ENCODE data around the gene DIDO1.

DIDO1 gene

DNA sequence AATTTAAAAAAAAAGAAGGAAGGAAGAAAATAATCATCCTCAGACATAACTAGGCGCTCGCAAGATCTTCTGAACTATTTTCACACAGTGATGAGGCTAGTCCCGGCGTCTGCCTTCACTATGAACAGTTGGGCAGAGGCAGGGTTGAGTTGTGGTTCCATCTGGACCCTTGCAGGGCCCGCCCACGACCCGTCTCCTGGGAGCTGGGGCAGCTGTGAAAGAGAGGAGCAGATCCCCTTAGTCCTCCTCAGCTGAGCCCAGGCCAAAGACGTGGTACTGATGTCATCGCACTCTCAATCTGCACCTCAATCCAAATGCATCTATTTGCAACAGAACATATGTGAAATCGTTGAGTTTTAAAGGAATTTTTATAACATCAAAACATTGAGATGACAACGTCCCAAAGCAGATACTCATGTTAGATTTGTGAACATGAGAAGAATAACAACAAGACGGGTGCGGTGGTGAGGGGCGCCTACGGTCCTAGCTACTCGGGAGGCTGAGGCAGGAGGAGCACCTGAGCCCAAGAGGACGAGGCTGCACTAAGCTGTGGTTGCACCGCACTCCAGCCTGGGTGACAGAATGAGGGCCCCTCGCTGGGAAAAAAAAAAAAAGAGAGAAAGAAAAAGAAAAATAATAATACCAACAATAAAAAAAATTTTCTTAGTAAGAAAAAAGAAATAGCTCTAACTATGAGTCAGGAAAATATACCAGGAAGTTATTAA, 80.0 kb downstream of the DIDO1 start:
- DNase-seq: no peak

DNA sequence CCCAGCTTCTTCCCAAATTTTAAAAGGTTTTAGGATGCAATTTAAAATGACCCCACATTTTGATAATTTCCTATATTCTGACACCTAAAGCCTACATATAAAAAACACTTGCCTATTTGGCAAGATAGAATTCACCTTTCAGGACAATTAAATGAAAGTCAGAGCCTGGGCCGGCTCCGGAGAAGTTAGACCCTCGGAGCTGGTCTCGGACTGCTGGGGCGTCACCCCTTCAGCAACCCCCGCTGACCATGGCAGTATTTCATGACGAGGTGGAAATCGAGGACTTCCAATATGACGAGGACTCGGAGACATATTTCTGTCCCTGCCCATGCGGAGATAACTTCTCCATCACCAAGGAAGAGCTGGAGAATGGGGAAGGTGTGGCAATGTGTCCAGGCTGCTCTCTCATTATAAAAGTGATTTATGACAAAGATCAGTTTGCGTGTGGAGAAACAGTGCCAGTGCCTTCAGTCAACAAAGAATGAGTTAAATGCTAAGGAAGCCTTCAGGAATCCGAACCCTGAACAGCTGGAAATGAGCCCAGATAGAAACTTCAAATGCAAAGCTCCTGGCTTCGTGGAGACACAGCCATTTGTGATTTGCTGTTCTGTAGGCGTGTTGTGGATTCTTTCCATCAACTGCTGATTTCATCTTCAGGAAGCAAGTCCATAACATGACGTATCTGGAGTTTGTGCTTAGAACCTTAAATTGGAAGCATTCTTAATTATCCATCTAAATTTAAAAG, 80.7 kb downstream of the DIDO1 start:
- no peak for DNase-seq

DNA sequence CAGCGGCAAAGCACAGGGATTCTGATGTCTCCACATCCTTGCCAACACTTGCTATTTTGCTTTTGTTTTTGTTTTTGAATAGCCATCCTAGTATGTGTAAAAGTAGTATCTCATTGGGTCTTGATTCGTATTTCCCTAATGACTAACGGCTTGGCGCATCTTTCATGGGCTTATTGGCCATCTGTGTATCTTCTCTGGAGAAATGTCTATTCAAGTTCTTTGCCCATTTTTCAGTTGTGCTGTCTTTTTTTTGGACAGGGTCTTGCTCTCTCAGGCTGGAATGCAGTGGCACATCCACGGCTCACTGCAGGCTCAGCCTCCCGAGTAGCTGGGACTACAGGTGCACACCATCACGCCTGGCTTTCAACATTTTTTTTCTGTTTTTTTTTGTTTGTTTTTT, 82.1 kb downstream of the DIDO1 start:
- DNase-seq: no peak

DNA sequence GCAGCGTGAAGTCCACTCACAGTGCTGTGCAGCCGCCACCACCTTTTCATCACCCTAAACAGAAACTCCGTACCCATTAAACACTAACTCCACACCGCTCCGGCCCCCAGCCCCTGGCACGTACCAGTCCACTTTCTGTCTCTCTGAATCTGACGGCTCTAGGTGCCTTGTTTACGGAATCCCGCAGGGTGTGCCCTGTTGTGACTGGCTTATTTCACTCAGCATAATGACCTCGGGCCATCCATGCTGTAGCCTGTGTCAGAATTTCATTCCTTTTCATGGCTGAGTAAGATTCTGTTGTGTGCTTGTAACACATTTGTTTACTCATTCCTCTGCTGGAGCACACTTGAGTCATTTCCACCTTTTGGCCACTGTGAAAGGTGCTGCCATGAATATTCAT, 82.6 kb downstream of the DIDO1 start:
- DNase-seq: no peak

DNA sequence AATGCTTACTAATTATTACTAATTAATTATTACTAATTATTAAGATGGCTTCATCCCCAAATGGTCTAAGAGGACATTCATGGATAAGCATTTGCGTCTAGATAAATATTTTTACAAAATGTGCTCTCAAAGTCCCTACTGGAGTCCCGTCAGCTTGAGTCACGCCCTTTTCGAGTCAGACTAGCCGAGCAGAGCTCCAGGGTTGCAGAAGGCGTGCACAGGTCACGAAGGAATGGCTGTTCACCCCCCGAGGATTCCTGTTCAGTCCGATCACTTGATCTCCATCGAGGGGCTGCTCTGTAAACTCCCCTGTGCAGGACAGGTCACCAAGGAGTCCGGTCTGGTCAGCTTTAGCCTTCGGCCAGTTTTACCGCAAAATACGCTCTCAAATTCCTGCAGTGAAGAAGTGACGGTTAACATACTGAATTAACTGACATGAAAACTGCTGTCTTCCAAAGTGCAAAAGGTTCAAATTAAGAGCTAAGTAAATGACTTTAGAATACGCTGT, 84.5 kb downstream of the DIDO1 start:
- no peak for DNase-seq

- DNase-seq: no peak
Observed at GRCh38 chr20:62840244-62841197, 85.8 kb downstream of the DIDO1 start.

DNA sequence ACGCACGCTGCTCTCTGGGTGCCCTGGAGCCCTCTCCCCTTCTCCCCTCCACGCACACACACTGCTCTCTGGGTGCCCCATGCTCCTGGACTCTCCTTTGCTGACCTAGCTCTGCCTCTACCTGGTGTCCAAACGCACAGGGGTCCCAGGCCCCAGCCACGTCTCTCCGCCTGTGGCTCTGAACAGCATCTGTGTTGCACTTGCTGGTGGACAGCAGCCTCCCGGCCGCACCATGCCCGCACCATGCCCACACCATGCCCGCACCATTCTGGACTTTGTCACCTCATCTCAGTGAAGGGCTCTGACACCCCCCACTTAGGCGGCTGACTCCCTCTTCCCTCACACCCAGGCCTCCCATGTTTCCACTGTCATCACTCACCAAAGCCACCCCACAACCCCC, 86.5 kb downstream of the DIDO1 start:
- no peak for DNase-seq

GRCh38 chr20:62839261-62839660, 87.0 kb downstream of the DIDO1 start:
- DNase-seq: no peak

DNA sequence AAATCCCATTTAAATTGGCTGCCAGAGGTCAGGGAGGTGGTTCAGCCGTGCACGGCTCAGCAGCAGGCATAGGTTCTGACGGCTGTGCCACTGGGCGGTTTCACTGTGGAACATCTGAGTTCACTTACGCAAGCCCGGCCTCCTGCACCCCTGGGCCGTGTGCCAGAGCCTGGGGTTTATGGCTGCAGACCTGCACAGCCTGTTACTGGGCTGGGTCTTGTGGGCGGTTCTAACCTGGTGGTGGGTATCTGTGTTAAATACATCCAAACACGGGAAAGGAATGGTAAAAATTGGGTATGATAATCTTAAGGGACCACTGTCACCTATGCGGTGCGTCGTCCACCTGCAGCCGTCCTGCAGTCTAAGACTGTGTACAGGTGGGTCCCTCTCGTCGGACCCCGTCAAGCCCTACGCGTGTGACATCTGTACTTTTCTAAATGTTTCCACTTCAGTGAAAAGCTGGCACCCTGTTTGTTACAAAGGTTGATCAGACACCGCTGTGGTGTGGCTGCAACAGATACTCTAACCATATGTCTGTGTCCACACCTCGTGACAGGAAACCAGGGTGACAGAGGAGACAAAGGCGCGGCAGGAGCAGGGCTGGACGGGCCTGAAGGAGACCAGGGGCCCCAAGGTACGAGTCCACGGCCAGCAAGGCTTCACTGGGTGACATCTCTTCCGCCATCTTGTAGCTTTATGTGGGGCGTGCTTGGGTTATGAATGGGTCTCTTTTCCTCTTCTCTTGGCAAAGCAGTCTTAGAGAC, 88.0 kb downstream of the DIDO1 start:
- DNase-seq: no peak

DNA sequence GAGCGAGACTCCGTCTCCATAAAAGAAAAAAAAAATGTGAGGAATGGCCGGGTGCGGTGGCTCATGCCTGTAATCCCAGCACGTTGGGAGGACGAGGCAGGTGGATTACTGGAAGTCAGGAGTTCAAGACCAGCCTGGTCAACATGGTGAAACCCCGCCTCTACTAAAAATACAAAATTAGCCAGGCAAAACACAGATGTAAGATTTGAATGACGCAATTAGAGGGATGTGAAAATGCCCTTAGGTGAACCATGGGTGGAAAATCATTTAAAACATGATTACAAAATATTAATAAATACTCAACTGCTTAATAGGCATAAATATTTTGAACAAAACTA, 88.5 kb downstream of the DIDO1 start:
- DNase-seq: no peak

- no peak for DNase-seq
Observed at GRCh38 chr20:62836967-62837490, 89.3 kb downstream of the DIDO1 start.

DNA sequence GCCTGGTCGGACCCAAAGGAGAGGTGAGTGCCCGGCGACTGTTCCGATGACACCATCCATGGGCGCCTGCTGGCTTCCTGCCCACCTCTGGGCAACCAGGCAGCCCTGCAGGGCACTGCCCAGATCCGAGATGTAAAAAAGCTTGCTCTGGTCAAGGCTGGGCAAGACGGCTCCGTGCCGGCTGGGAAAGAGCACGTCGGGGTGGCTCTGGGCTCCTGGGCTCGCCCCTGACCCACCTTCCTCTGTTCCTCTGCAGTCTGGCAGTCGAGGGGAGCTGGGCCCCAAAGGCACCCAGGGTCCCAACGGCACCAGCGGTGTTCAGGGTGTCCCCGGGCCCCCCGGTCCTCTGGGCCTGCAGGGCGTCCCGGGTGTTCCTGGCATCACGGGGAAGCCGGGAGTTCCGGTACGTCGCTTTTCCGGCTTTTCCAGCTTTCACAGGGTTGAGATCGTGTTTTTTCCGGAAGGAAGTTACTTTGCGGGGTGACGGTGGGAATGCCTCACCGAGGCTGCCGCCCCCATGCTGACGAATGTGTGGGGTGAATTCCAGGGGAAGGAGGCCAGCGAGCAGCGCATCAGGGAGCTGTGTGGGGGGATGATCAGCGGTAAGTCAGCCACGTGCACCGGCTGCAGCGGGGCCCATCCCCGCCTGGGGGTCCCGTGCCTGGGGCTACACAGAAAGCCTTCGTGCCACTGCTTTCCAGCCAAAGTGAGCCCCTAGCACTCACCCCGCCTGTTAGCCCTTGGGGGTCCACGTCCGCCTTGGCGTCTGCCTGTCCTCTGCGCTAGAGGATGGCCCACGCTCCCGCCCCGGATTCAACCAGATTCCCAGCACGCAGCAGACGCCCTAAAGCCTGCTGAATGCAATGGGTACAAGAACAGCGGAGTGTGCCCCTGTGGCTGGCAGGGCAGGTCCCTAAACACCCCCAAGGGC, 90.1 kb downstream of the DIDO1 start:
- DNase-seq: no peak

DNA sequence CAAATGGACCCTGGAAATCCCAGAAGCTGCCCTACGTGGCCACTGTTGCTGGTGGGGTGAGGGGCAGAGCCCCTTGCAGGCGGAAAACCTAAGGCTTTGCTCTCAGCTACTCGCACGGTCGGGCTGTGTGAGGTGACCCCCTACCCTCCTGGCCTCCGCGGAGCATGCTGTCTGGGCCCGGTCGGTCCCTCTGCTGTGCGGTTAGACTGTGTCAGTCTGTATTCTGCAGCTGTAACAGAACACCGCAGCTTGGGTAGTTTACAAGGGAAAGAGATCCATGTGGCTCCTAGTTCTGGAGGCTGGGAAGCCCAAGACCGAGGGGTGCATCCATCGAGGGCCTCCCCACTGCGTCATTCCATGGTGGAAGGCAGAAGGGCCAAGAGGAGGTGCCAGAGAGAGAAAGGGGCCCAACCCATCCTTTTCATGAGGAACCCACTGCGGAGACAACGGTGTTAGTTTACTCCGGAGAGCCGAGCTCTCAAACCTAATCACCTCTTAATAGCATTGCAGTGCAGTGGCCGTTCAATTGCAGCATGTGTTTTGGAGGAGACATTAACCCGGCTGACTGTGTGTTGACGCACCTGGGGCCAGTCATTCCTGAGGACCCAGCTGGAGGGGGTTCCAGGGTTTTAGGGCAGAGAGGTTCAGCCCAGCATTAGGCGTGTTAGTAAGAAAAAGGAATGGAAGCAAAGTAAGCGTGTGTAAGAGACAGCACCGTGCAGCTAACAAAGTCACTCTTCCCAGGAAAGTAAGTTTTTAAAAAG, 91.2 kb downstream of the DIDO1 start:
- no peak for DNase-seq

GRCh38 chr20:62832951-62833391, 93.3 kb downstream of the DIDO1 start:
- no peak for DNase-seq

GRCh38 chr20:62832212-62832922, 93.9 kb downstream of the DIDO1 start:
- no peak for DNase-seq

DNA sequence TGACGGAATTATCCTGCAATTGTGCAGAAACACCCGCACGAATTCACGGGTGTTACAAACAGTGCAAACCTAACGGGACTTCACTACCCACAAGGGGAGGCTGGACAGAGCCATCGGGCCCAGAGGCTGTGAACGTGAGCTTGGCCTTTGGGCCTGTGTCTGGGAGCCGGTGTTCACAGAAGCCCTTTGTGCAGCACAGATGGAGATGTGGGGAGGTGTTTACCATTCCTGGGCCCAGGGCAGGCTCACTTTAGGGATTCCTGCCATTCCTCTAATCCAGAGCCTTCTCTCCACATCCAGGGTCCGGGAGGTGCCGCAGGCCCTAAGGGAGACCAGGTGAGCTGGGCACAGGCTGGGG, 94.5 kb downstream of the DIDO1 start:
- DNase-seq: no peak

GRCh38 chr20:62831361-62831788, 94.9 kb downstream of the DIDO1 start:
- DNase-seq: no peak

DNA sequence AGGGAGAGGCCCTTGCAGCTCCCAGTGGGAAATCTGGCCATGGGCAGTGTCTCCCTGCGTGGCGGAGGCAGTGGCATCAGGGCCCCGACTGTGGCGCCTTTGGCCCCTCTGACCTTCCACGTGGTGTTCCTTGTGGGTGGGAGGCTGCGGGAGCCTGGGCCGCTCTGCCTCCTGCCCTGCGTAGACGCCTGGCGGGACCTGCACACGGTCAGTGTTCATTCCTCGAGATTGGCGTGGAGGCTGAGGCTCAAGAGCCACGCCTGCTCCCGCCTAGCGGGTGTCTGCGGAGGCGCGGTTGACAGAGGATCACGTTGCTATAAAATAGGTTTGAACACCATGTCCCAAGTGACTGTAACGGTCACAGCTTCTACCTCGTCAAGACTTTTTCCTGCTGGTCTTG, 95.5 kb downstream of the DIDO1 start:
- DNase-seq: no peak

DNA sequence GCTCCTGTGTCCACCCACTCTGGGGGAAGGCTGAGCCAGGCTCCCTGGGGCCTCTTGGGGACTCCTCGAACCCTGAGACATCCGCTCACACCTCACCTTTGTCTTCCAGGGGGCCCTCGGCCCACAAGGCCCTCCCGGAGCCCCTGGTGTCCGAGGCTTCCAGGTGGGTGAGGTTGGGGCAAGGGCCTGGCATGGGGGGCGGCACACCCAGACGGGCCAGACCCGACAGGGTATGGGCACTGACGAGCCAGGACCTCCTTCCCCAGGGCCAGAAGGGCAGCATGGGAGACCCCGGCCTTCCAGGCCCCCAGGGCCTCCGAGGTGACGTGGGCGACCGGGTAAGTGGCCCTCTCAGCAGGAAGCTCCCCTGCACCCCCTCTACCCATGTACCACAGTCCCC, 96.1 kb downstream of the DIDO1 start:
- no peak for DNase-seq

All from T-helper 9 cell (primary cell).